HG03095 (cell line): ENCODE results near the gene CACNA1D.

ENCODE experiments used
- ATAC-seq: cut with Tn5 transposase; IDR thresholded peaks from one replicate; pipeline ENCODE4 v1.9.1; 2021; ENCODE audit warnings: moderate library complexity; ENCODE audit not compliant: unreplicated experiment

CACNA1D gene

DNA sequence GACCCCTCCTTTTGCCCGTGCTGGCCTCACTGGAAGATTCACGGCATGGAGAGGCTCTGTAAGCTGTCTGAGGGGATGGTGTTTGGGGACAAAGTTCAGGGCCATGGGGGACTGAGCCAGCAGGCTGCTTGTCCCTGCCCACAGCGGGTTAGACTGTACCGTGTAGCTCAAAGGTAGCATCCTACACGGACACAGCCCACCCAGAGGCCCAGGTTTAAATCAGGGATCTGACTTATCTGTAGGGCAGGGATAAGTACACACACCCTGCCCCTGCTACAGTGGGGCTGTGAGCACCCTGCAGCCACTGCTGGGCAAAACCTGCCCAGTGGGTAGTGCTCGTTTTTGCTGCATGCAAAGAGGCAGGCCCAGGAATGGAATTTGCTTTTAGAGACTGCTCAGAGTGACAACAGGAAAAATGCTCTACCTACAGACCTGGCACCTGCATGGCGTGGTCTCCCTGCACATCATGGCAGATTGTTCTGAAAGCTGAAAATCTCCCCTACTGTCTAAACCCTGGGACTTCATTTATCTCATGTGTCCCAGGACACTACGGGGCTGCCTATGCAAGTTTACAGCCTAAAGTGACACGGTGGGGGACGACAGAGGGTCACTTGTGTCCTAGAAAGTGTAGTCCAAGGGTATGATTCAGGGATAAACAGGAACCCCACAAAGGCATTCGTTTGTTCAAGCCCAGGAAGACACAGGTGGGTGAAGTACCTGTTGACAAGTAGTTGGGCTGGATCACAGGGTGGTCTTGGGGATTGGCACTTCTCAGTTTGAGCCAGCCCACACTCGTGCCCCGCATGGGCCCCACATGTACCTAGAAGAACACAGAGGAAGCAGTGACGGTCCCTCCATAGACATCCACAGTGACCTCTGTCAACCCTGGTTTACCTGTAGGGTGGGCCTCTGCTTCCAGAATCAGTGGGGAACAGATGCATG lies 324.1 kb downstream of the CACNA1D start:
- ATAC-seq, result no peak

DNA sequence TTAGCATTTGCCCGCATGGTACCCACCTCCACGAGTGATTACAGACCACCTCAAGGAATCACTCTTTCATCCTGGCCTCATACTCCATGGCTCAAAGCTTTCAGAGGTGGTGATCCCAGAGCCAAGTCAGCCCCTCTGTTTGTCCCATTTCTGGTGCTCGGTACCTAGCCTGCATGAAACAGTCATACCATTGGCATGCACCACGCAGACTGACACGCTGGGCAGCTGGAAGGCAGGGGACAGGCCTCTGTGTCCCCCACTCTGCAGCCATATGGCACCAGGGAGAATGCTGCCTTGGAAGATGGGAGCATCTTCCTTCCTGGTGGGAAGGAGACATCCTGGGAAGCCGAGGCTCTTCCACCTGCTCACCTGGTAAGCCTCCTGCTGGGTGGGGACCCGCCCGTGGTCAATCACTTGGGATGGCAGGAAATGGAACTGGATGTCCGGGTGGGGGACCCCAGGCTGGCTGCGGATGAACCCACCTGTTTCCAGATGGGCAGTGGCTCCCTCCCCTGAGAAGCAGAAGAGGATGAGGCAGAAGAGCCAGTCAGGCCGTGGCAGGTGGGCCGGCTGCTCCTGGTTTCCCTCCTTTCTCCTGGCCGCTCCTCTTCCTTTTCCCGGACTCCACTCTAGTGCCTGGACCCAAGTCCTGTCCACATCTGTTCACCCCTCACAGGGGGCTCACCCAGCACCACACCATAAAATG lies 324.9 kb downstream of the CACNA1D start:
- no peak for ATAC-seq

DNA sequence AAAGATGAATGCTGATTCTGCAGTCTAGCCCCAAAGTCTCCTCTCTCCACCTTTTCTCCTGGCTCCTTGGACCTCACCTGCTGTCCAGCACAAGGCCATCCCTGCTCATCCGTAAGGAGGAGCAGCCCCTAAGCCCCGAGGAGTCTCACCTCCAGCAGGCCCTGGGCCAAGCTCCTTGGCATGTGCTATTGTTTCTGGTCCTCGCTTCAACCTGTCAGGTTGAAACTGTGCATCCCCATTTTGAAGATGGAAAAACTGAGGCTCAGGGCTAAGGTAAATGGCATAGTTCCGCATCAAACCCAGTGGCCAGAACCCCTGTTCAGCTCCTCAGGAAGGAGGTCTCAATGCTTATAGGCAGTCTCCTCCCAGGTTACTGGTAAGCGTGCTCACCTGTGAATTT lies 325.7 kb downstream of the CACNA1D start:
- no peak for ATAC-seq

DNA sequence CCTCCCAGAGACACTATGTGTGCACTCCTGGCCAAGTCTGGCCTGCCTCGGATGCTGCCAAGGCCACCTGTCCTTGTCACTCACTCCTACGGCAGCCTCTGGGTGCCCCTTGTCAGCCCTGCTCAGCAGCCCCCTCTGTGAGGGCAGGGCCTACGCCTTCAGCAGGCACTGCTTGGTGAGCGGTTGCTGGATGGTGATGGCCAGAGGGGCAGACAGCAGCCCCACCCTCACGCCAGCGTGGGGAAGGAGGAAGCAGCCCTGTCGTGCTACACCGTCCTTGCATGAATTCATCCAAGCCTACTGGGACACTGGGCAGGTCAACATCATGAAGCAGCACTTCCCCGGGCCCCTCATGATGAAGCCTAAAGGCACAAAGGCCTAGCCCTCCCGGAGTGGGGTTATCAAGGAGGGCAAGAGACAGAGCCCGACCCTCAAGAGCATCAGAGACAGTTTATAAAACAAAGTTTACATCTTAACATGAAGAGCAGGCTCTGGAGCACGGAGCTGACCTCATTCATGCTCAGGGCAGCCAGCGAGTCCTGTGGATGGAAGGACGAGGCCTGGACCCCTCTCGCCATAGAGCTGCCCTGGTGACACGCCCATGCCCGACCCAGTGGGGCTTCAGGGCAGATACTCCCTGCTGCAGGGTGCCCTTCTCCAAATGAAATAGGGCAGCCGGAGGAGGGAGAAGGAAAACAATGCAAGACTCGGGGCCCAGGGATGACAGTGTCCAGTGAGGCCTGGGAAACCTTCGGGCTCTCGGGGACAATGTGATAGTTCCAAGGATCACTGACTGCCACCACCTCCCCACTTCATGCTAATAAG lies 326.6 kb downstream of the CACNA1D start:
- ATAC-seq, result no peak

DNA sequence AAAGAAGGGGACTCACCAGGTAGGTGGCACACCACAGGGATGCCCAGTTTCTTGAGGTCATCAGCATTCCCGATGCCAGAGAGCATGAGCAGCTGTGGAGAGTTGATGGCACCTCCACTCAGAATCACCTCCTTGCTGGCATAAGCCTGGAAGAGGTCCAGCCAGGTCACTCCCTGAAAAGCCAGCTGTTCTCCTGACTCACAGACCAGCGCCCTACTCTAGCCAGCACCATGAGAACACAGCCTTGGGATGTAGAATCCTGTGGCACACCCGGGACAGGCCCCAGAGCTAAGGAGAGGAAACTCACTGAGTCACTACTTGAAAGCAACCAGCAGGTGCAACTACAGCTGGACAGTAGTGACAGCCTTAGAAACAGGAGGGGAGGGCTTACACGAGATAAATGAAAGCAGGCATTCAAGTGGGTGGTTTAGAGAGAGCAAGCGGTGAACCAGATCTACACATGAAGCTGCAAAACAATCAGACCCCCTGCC lies 327.3 kb downstream of the CACNA1D start:
- no peak for ATAC-seq

DNA sequence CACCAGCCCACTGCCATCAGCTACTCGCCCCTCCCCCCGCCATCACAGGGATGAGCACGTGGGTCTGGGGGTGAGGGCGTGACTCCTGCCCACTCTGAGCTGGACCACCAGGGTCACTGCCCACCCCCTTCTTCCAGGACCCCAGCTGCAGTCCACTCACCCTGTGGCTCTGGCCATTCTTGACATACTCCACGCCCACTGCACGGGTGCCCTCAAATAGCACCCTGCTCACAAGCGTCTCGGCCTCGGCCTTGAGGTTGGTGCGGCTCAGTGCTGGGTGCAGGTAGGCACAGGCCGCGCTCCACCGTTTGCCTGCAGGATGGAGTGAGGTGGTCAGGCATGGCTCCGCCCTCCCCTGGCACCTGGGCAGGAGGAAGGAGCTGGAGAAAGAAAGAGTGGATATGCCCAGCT lies 327.9 kb downstream of the CACNA1D start:
- ATAC-seq, result no peak

DNA sequence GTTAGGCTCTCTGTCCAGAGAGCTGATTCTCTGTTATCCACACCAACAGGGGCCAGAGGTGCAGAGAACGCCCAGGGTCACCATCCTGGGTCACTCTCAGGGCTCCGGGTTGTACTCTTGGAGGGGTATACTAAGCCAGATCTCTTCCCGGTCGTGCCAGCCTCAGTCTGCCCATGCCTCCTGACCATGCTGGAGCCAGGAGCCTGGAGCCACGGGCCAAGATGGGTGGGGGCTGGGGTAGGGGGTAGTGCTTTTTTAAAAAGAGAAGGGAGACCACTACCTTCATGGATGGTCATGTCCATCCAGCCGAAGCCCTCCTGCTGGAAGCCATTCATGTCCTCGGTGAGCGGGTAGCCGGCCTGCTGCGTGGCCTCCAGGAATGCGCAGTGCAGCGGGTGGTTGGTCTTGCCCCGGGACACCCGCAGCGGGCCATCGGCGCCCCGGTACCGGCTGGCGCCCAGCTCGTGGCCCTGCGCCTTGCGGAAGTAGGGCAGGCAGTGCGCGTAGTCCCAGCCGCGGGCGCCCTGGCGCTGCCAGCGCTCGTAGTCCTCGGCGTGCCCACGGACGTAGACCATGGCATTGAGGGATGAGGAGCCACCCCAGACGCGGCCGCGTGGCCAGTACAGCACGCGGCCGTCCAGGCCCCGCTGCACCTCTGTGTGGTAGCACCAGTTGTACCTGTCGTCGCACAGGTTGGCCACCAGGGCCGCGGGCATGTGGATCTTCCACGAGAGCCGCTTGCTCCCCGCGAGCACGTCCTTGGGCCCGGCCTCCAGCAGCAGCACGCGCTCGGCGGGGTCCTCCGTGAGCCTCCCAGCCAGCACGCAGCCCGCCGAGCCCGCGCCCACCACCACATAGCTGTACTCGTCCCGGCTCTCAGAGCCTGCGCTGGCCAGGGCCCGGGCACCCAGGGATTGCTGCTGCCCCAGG lies 328.9 kb downstream of the CACNA1D start:
- ATAC-seq, result no peak

DNA sequence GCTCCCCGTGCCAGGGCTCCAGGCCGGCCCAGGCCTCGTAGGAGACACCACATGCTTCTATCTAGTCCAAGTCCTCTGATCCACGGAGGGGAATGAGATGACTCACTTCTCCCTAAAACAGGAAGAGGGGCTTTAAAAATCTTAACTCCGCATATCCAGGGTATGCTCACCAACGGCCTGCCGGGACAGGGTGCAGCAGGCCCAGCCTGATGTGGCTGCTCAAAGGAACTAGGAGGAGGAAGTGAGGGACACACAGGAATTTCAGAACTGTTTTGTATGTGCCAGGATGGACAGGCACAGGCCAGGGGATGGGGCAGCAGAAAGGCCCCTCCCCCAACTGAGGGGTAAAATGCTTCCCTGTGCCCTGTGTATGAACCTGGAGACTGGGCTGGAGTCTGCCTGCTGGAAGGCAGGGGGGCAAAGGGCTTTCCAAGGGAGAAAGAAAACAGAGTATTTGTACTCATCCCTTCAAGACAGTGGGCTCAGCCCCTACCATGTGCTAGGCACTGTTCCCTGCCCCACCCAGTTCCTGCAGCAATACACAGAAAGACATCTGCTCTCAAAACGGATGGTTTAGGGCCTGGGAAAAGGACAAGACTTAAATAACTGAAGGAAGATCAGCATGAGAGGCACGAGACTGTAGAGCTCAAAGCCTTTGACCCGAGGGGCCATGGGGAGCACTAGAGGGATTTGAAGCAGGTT lies 329.7 kb downstream of the CACNA1D start:
- ATAC-seq, result no peak

DNA sequence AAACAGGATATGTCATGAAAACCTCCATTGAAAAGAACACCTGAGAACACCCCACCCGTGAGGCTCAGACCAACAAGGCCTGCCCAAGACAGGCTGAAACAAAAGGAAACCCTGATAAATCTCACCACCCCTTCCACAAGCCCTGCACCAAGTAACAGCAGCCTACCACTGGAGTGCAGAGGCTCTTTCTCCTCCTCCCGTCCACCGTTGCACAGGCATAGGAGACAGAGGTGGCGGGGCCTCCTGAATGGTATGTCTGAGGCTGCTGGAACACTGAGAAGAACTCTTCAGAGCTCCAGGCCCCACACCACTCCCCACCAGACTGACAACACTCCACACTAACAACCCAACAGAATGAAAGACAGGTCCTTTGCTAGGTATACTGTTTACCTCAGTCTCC lies 330.4 kb downstream of the CACNA1D start:
- no peak for ATAC-seq

DNA sequence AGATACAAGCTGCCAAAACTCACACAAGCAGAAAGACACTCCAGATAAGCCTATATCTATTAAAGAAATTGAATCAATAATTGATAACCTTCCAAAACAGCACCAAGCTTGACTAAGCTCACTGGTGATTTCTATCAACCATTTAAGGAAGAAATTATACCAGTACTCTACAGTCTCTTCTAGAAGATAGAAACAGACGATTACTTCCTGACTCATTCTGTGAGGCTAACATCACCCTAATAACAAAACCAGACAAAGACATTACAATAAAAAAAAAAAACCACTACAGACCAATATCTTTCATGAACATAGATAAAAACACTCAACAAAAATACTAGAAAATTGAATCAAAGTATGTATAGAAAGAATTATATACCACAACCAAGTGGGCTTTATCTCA lies 331.6 kb downstream of the CACNA1D start:
- no peak for ATAC-seq

DNA sequence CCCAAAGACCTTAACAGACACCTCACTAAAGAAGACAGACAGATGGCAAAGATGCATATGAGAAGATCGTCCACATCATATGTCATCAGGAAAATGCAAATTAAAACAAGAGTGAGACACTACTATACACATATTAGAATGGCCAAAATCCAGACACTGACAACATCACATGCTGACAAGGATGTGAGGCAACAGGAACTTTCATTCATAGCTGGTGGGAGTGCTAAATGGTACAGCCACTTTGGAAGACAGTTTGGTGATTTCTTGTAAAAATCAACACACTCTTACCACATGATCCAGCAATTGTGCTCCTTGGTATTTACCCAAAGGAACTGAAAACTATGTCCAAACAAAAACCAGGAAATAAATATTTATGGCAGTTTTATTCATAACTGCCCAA lies 334.2 kb downstream of the CACNA1D start:
- no peak for ATAC-seq

DNA sequence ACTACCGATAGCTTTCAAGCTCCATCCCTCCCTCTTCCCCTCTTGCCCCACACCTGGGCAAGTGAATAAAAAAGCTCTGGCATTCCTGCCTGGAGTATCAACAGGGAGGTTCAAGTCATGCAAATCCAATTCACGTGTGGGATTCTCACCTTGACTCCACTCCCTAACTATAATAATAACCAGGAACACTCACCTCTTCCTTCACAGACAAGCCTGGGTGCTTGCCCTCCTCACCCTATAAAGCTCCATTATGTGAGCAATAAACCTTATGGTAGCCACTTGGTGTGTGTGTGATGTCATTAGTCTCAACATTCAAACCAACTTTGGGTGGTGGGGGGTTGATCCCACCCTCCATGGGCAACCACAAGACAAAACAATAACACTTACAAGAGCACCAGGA lies 335.2 kb downstream of the CACNA1D start:
- ATAC-seq, result no peak

DNA sequence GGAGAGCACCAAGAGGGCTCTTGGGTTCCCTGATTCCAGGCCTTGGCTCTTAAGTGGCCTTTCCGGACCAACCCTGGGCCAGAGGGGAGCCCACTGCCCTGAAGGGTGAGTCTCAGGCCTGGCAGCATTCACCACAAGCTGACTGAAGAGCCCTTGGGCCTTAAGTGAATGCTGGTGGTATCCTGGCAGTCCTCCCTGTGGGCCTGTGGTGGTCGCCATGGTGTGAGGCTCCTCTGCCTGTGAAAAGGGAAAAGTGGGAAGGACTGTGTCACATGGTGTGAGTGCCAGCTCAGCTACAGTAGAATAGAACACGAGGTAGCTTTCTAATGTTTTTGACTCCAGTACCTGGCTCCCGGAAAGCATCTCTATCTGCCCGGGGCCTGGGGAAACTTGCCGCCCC lies 336.5 kb downstream of the CACNA1D start:
- ATAC-seq, result no peak

DNA sequence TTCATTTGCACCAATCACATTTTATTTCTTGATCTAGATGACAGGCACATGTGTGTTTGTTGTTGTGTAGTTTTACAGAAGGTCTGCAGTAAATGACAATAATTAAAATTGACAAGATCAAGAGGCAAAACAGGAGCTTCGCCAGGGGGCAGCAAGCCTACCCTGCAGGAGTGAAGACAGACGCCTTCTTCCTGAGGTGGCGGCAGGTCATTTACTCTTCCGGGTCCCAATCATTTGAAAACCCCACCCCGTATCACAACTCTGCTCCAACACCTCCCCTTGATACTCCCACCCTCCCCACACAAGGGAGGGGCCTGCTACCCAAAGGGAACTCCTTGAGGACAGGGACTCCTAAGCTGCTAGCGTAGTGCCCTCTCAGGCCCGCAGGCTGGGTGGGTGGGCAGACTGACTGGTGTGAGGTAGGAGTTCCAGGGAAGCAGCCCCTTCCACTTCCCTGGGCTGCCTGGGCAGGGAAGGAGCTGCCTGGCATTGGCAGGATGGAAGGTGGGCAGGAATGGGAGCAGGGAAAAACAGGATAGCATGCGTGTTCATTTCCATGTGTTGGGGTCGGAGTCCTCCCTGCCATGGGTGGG lies 338.7 kb downstream of the CACNA1D start:
- no peak for ATAC-seq

DNA sequence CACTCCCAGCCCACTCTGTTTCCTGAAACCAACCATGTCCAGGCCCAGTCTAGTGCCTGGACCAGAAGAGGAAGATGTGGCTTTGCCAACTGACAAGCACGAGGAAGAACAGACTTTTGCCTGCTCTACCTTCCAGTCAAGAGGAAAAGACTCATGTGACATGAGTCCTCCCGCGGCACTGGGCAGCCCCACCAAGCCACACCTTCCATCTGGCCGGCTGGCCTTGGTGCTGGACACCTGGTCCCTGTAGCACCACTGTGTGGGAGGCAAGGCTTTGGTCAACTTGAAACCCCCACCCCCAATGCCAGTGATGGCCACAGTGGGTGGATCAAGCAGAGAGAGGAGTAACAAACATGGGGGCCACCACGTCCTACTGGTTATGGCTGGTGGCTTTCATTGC lies 339.3 kb downstream of the CACNA1D start:
- no peak for ATAC-seq

DNA sequence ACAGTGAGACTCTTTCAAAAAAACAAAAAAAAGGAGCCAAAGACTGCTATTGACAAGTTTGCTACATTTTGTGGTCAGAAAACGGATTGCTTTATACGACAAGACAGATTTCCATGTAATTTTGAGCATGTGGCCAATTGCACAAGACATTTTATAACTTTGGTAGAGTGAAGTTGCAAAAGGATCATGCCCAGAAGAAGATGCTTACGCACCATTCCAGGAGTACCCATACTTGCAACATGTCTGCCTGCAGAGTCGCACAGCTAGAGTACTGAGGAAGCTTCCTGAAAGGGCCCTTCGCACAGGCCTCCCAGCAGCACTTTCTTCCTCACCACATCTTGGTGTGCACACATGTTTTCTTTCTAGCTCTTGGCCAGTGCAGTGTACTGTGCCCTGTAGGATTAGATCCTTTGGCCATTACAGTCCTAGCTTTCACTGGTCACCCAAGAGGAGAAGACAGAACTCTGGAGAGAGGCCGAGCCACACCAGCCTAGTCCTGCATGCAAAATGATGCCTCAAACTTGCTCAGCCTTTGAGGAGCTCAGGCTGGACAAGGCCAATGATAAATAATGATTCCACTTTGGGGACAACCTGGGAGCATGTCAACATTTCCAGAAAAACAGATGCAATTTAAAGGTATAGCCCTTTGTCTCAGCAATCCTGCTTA lies 340.2 kb downstream of the CACNA1D start:
- no peak for ATAC-seq

DNA sequence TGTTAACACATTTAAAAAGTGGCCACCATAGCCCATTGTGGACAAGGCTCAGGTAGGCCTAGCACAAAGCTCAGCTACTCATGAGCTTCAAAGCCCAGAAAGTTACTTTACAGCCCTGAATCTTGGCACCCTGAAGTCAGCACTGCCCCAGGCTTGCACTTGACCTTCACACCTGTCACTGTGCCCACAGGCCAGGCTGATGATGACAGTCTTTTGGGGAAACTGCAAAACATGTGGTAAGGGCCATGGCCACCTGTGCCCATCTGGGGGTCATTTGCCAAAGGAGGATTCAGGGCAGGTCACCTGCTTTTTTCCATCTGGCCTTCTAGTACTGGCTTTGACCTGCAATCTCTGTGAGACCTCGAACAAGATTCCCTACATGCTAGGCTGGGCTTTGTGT lies 340.8 kb downstream of the CACNA1D start:
- ATAC-seq, result no peak

DNA sequence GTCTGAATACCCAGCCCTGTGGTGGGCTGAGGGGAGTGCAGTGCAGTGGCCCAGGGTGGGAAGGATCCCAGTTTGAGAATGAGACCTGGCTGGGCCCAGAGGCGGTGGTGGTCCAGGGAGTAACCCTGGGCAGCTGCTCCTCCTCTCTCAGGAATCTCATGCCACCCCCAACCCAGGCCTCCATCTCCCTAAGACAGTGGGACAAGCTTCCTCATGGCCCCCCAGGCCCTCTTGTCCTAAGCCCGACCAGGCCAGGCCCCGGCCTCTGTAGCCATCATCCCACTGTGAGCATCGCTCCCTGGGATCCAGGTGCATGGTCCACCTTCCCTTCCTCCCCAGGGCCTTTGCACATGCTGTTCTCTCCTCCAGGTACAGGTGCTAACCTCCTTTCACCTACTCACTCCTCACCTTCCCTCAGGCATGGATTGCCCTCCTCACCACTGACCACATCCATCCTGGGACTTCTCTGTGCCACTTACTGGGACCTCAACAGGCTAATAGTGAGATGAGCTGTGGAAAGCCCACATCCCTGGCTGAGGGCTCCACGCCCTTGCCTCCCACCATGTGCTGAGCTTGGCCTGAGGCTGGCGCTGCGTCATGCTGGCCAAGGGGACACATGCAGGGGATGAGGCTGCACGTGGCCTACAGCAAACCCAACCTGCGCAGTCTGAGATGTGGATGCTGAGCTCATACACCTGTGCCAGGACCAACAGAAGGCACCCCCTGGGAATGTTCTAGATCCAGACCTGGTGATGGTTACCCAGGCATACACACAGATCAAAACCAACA lies 341.9 kb downstream of the CACNA1D start:
- no peak for ATAC-seq
